ENCODE measurements around the gene KRTAP10-3.
"Not testable (repeated sequence)": the region's sequence is repeated elsewhere in the genome, so short reads cannot be mapped to it uniquely, and the experiment has no call there.

DNA sequence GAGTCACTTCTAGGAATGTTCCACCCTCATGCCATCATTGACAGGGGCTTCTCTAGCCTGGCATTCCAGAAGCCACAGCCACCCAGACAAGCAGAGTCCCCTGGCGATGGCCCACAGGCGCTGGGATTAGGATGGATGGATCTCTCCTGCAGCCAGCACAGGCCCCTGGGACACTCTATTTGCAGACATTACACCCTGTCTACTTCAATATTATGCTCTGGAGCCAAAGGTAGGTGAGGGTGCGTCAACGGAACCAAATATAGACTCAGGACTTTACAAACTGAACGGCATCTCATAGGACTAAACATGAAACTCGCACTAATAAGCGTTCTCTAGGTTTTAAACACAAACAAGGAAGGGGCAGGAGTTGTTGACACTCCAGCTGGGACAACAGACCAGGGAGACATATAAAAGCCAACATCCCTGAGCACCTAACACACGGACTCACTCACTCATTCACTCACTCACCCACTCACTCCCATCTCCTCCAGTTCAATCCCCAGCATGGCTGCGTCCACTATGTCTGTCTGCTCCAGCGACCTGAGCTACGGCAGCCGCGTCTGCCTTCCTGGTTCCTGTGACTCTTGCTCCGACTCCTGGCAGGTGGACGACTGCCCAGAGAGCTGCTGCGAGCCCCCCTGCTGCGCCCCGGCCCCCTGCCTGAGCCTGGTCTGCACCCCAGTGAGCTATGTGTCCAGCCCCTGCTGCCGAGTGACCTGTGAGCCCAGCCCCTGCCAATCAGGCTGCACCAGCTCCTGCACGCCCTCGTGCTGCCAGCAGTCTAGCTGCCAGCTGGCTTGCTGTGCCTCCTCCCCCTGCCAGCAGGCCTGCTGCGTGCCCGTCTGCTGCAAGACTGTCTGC, 41.8 kb upstream of the KRTAP10-3 start, which contains the start of gene KRTAP10-7:
- TF ChIP-seq GATA2, GATA3 (IDR thresholded peaks at IDR 0.05; ENCODE audit: low read depth, low read length): not testable (repeated sequence)
